B cell (primary cell): ENCODE measurements around the gene GALNT10. TPM values are rescaled to one million over a fixed set of nuclear protein-coding genes. Genes with fewer than 3 reads are reported as not detected.

Experiments
- ATAC-seq: fragments of 200-7000 bp; cut with Tn5 transposase; one replicate; pipeline ENCODE4 v1.10.0; 2021; ENCODE audit warnings: low read depth, mild to moderate bottlenecking, moderate number of reproducible peaks, moderate library complexity
- CTCF ChIA-PET: fragments of 350-600 bp; sonication (Branson Sonifier 250); formaldehyde crosslinking; loops from one replicate; lab custom pipeline; 2021; ENCODE audit warnings: antibody characterized with exemption, inconsistent platforms; lab: Charles Lee
- POLR2A ChIA-PET: fragments of 350-600 bp; sonication (Branson Sonifier 250); formaldehyde crosslinking; loops from one replicate; lab custom pipeline; 2021; ENCODE audit warnings: antibody characterized with exemption; lab: Charles Lee
- DNase-seq: peaks from one replicate; pipeline ENCODE4 v3.0.0; 2013
- H2AFZ ChIP-seq: 2 replicates; pipeline ENCODE4 v1.6.1; 2012; ENCODE audit warnings: mild to moderate bottlenecking, low read depth, low read length; ENCODE audit not compliant: insufficient read depth, poor library complexity, severe bottlenecking
- H3K27ac ChIP-seq, 2 donors: 1 replicate in 1 of 2; 2 replicates in 1 of 2; pipeline ENCODE4 v1.5.1; 2012 to 2013; ENCODE audit warnings: low read length in 2 of 2, mild to moderate bottlenecking in 2 of 2, moderate library complexity in 1 of 2
- H3K27me3 ChIP-seq, 4 experiments: fragments of 200-600 bp in 1 of 4; sonication (generic) in 1 of 4; replicated peaks in 1 of 4; 1 replicate in 2 of 4; 2 replicates in 2 of 4; pipeline versions ENCODE4 v1.6.1 to v1.7.0; 2013 to 2016; ENCODE audit warnings: low read length in 3 of 4, mild to moderate bottlenecking in 2 of 4, mixed read lengths in 1 of 4, moderate library complexity in 1 of 4; ENCODE audit not compliant: insufficient read depth in 4 of 4, control insufficient read depth in 3 of 4; ENCODE audit errors: control extremely low read depth in 1 of 4
- H3K36me3 ChIP-seq, 2 experiments: replicated peaks in 1 of 2; 1 replicate in 1 of 2; 2 replicates in 1 of 2; pipeline versions ENCODE4 v1.6.1 to v1.7.1; 2013; ENCODE audit warnings: low read length in 1 of 2; ENCODE audit not compliant: insufficient read depth in 2 of 2, control insufficient read depth in 1 of 2; ENCODE audit errors: control extremely low read depth in 1 of 2, extremely low read depth in 1 of 2
- H3K4me1 ChIP-seq, 2 donors: fragments of 200-600 bp in 1 of 2; sonication (generic) in 1 of 2; 1 replicate in 1 of 2; 2 replicates in 1 of 2; pipeline versions ENCODE4 v1.5.1 to v1.6.1; 2013 to 2017; ENCODE audit warnings: low read length in 2 of 2; ENCODE audit not compliant: control insufficient read depth in 2 of 2, insufficient read depth in 2 of 2
- H3K4me2 ChIP-seq: replicated peaks from 2 replicates; pipeline ENCODE3; 2012; ENCODE audit warnings: mild to moderate bottlenecking, low read depth, low read length; ENCODE audit not compliant: poor library complexity, severe bottlenecking
- H3K4me3 ChIP-seq, 5 experiments: fragments of 200-600 bp in 1 of 5; sonication (generic) in 1 of 5; 1 replicate in 3 of 5; 2 replicates in 2 of 5; pipeline versions ENCODE4 v1.5.1 to v1.7.0; 2011 to 2016; ENCODE audit warnings: low read length in 4 of 5, mild to moderate bottlenecking in 4 of 5, low read depth in 2 of 5, control low read depth in 1 of 5, moderate library complexity in 1 of 5; ENCODE audit not compliant: insufficient read depth in 1 of 5; ENCODE audit errors: control extremely low read depth in 1 of 5, extremely low read depth in 1 of 5
- H3K79me2 ChIP-seq: fragments of 200-600 bp; sonication (generic); one replicate; pipeline ENCODE4 v1.6.0; 2016; ENCODE audit warnings: low read length; ENCODE audit not compliant: control insufficient read depth, insufficient read depth
- H3K9ac ChIP-seq: fragments of 200-600 bp; sonication (generic); 2 replicates; pipeline ENCODE4 v1.6.1; 2017; ENCODE audit warnings: mild to moderate bottlenecking, low read length, moderate library complexity
- H3K9me3 ChIP-seq, 3 donors: one replicate each; pipeline versions ENCODE4 v1.6.1 to v1.7.1; 2013; ENCODE audit warnings: low read length in 2 of 3; ENCODE audit not compliant: control insufficient read depth in 2 of 3, insufficient read depth in 1 of 3; ENCODE audit errors: control extremely low read depth in 1 of 3
- H4K20me1 ChIP-seq: 2 replicates; pipeline ENCODE4 v1.6.0; 2012; ENCODE audit warnings: mild to moderate bottlenecking, low read length; ENCODE audit not compliant: insufficient read depth, control insufficient read depth, poor library complexity, severe bottlenecking
- H3K27ac Mint-ChIP-seq: one replicate; pipeline ENCODE4 v1.8.0; 2021; ENCODE audit warnings: mixed read lengths
- H3K27me3 Mint-ChIP-seq: one replicate; pipeline ENCODE4 v1.8.0; 2021; ENCODE audit warnings: mixed read lengths
- H3K4me1 Mint-ChIP-seq: one replicate; pipeline ENCODE4 v1.8.0; 2021; ENCODE audit warnings: mixed read lengths
- H3K4me3 Mint-ChIP-seq: one replicate; pipeline ENCODE4 v1.8.0; 2021; ENCODE audit warnings: mixed read lengths
- H3K9me3 Mint-ChIP-seq: one replicate; pipeline ENCODE4 v1.8.0; 2022; ENCODE audit warnings: mixed read lengths; ENCODE audit not compliant: insufficient read depth
- CTCF ChIP-seq: fragments of 200-600 bp; IDR thresholded peaks from one replicate; pipeline ENCODE4 v1.8.0; 2022; ENCODE audit warnings: antibody characterized with exemption, mild to moderate bottlenecking
- EZH2 ChIP-seq: IDR thresholded peaks from 2 replicates; pipeline ENCODE4 v1.6.1; 2012; ENCODE audit warnings: borderline replicate concordance, low read depth, mild to moderate bottlenecking, moderate library complexity, low read length; ENCODE audit not compliant: insufficient read depth, poor library complexity, severe bottlenecking
- WGBS: methylation state at CpG from one replicate; pipeline ENCODE4 v1.1.5; 2013; ENCODE audit warnings: missing lambda C conversion rate; ENCODE audit not compliant: insufficient coverage; 5-methylcytosine and 5-hydroxymethylcytosine counted together
- intact Hi-C: fragments of 100-400 bp; cut with micrococcal nuclease; formaldehyde crosslinking; loops from one replicate; pipeline ENCODE4 v1.10.0; 2022
- polyA plus RNA-seq: library from polyadenylated mRNA; depleted of rRNA; stranded (reverse); fragments of >200 nt; gene quantifications from 2 replicates; pipeline ENCODE4 v1.2.3, GENCODE V29; 2012
- total RNA-seq, 2 donors: library from RNA; stranded (reverse); fragments of 120-200 nt in 1 of 2; gene quantifications; 1 replicate in 1 of 2; 2 replicates in 1 of 2; pipeline versions ENCODE4 v1.2.3 to v1.2.4, GENCODE V29; 2013 to 2022

Gene GALNT10
- total and polyA plus RNA-seq, 2 donors (not counting 1 experiment from before 2014, with no cell fraction given): 27.7 to 42.8 TPM

- ChIA-PET CTCF (no interaction called here), POLR2A (no interaction called here)
- H3K4me1 ChIP-seq: no peaks in the 10 kb centered on the region
- no peak overlapping the region for H2AFZ ChIP-seq
- Mint-ChIP-seq H3K4me1 (peaks cover 16% of the 10 kb centered on the region), H3K27me3 (no peaks in the 10 kb centered on the region), H3K4me3 (no peak overlapping the region), H3K9me3 (peaks cover 4% of the 10 kb centered on the region), H3K27ac (no peak overlapping the region)
- no peak overlapping the region for H3K4me2 ChIP-seq
- H3K36me3 ChIP-seq: peaks cover 2 to 4% of the 10 kb centered on the region in 2 experiments
- DNase-seq (no peak), ATAC-seq (no peak)
- H3K9ac ChIP-seq: no peak overlapping the region
- H3K27me3 ChIP-seq: no peaks in the 10 kb centered on the region
- peaks cover 65% of the 10 kb centered on the region for H3K79me2 ChIP-seq
- no peaks in the 10 kb centered on the region for H3K9me3 ChIP-seq
- no peak for TF ChIP-seq CTCF
- TF ChIP-seq EZH2: no peak
- intact Hi-C loops: no loop called here
- H3K4me3 ChIP-seq: no peak overlapping the region
- H4K20me1 ChIP-seq: peaks cover 27% of the 10 kb centered on the region
- no peak overlapping the region for H3K27ac ChIP-seq
These were observed 61.0 kb downstream of the GALNT10 start for GRCh38 chr5:154251529-154251928.

- Histone ChIP-seq H3K27me3 (no peaks in the 10 kb centered on the region), H3K36me3 (peaks cover 2 to 3% of the 10 kb centered on the region in 2 experiments), H3K4me2 (no peak overlapping the region), H3K4me3 (no peak overlapping the region), H3K9me3 (no peaks in the 10 kb centered on the region), H3K27ac (no peak overlapping the region), H4K20me1 (peaks cover 24% of the 10 kb centered on the region), H2AFZ (no peak overlapping the region), H3K4me1 (no peaks in the 10 kb centered on the region), H3K9ac (no peak overlapping the region), H3K79me2 (peaks cover 71% of the 10 kb centered on the region)
- ChIA-PET POLR2A (no interaction called here), CTCF (no interaction called here)
- no peak for TF ChIP-seq CTCF
- TF ChIP-seq EZH2: no peak
- Mint-ChIP-seq H3K9me3 (peaks cover 4% of the 10 kb centered on the region), H3K4me3 (no peak overlapping the region), H3K27ac (no peak overlapping the region), H3K27me3 (no peaks in the 10 kb centered on the region), H3K4me1 (peaks cover 24% of the 10 kb centered on the region)
- WGBS: 100% methylated on average over 2 of the region's 2 CpGs
- intact Hi-C loops: no loop called here
- DNase-seq: no peak
- ATAC-seq: no peak
These were observed 63.3 kb downstream of the GALNT10 start for GRCh38 chr5:154253807-154254206.
